Measurements from ENCODE around the gene SLC9A7.

The SLC9A7 gene

DNA sequence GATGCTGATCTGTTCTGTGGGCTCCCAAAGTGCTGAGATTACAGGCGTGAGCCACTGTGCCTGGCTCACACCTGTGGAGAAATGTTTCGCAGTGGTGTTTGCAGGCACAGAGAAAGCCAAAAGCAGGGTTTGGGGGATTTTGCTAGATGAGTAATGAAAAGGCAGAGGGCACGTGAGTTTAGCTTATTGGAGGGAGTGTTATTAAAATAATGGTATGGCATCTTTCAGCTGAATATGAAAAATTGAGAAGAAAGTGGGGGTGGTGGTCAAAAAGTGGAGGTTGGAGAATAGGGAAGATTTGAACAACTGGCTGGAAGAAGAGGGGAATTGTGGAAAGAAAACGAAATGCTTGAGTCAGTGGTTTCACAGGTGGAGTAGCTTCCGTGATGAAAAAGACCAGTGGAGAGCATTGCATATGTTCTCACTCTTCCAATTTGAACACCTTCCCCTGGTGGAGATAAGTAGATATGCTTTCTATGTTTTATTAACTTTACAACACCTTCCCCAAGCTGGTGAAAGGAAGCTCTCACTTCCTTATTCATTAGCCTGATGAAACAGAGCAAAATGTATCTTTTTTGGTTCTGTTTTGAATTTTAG lies 186.5 kb downstream of the SLC9A7 start:
- Histone ChIP-seq H3K4me3 (no peak overlapping the region), H3K27ac (peak overlapping the region in 1 of 2 donors; percentile 75)
- DNase-seq (ENCODE audit: low spot score): no peak
- TF ChIP-seq, protein P1, sequence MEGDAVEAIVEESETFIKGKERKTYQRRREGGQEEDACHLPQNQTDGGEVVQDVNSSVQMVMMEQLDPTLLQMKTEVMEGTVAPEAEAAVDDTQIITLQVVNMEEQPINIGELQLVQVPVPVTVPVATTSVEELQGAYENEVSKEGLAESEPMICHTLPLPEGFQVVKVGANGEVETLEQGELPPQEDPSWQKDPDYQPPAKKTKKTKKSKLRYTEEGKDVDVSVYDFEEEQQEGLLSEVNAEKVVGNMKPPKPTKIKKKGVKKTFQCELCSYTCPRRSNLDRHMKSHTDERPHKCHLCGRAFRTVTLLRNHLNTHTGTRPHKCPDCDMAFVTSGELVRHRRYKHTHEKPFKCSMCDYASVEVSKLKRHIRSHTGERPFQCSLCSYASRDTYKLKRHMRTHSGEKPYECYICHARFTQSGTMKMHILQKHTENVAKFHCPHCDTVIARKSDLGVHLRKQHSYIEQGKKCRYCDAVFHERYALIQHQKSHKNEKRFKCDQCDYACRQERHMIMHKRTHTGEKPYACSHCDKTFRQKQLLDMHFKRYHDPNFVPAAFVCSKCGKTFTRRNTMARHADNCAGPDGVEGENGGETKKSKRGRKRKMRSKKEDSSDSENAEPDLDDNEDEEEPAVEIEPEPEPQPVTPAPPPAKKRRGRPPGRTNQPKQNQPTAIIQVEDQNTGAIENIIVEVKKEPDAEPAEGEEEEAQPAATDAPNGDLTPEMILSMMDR (IDR thresholded peaks at IDR 0.05): no peak

DNA sequence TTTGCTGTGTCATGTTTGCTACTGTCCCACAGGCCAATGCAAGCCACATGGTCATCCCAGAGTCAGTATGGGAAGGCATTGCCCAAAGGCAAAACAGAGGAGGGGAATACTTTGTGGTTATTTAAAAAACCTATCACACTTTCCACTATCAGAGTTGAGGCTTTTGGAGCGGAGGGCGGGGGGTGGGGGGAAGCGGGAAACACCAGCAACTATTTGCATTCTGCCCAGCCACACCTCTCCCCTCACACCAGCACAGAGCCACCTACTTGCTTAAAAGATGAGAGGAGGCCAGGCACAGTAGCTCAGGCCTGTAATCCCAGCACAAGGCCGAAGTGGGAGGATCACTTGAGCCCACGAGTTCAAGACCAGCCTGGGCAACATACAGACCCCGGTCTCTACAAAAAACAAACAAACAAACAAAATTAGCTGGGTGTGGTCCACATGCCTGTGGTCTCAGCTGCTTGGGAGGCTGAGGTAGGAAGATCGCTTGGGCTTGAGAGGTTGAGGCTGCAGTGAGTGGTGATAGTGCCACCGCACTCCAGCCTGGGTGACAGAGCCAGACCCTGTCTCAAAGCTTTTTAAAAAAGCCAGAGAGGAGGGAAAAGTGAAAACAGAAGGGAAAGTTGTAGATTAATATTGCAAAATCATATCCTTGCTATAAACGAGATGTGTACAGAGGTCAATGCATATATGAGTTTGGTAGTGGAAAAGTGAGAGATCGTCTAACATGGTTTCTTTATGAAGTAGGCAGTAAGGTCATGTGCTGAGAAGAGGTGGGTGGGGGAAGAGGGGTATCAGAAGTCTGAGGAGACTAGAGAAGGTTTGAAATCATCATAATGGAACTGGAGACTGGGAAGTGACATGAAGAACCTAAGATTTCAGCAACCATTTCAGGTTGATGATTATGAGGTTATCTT lies 187.2 kb downstream of the SLC9A7 start:
- Histone ChIP-seq H3K4me3 (no peak overlapping the region), H3K27ac (no peak overlapping the region)
- DNase-seq (ENCODE audit: low spot score): no peak
- TF ChIP-seq, protein P1 (IDR thresholded peaks at IDR 0.05): no peak

DNA sequence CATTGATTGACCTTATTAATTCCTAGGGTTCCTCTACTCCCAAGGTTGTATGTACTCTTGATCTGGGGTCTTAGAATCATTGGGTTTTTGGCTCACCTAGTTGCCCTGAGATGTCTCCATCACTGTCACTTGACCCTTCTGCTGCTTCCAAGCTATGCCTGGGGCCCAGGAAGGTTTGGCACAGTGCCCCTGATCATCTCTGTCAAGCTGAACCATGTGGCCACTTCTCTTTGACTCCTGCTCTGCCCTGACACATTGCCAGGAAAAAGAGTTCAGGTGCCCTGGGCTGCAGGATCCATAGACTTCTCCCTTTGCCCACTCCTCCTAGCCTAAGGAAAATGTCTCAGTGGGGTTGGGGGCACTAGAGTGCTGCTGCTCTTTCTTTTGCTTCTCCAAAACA lies 189.3 kb downstream of the SLC9A7 start:
- H3K27ac ChIP-seq: no peak overlapping the region
- no peak for DNase-seq (ENCODE audit: low spot score)
- no peak overlapping the region for H3K4me3 ChIP-seq
- TF ChIP-seq, protein P1 (IDR thresholded peaks at IDR 0.05): no peak

DNA sequence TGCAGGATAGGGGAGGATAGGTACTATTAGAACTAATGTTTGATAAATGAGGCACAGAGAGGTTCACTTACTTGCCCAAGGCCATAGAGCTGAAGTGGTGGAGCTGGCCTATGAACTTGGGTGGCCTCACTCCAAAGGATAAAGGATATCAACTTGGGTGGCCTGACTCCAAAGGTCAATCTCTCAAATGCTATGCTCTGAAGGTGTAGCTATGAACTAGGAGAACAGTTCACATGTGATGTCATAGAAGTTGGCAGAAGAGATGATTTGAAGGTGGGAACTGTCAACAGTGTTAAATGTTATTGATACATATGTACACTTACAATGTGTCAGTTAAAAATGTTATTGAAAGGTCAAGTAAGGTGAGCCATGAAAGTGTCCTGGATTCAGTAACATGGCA lies 191.5 kb downstream of the SLC9A7 start:
- DNase-seq (ENCODE audit: low spot score): no peak
- TF ChIP-seq, protein P1 (IDR thresholded peaks at IDR 0.05): no peak
- H3K4me3 ChIP-seq: no peak overlapping the region
- no peak overlapping the region for H3K27ac ChIP-seq

DNA sequence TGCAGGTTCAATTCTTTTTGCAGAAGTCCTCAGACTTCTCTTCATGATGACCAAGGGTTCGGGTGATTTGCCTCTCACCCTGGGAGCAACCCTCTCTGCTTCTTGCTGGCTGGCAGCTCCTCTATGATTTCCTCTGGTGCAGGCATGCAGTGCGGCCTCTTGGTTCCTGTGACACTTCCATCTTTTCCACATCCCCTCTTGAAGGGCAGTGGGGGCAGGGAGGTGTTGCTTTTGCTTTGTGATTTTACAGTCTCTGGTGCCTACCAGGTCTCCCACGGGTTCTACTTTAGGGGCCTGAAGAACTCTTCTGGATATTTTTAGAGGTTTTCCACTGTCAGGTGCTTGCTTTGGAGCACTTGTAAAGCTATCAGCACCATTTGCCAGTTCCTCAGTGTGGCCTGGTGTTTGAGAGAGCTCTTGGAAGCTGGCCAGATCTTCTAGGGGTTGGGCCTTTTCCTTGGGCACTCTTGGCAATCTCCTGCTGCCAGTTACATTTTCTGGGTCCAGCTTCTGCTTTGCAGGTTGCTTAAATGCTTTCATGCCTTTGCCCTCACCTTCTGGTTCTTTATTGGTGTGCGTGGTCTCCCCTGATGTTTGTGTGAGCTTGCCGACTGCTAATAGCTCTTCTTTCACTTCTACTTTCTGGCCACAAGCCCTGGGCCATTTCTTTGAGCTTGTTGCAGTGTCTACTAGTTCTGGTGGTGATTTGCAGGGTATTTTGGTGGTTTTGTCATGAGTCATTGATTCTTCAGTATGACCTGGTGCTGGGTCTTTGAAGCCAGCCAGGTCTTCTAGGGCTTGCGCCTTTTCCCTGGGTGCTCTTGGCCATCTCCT lies 196.9 kb downstream of the SLC9A7 start:
- DNase-seq (ENCODE audit: low spot score): no peak
- TF ChIP-seq, protein P1 (IDR thresholded peaks at IDR 0.05): no peak
- H3K27ac ChIP-seq: no peak overlapping the region
- H3K4me3 ChIP-seq: no peak overlapping the region

DNA sequence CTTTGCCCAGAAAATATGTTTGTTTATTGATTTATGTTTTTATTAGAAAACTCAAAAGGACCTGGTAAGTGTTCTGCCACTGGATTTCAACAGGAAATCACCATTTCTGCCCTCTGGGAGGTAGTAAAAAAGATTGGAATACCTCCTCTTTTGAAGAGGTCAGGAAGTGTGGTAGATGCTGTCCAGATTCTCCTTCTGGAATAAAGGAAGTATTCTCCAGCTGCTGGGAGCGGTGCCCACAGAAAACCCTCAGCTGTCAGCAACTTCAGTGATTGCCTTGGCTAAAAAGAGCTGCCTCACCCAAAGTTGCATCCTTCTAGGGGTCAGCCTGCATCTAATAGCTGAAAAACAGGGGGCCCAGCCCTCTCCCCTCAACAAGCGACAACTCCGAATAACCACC lies 199.9 kb downstream of the SLC9A7 start:
- no peak overlapping the region for H3K27ac ChIP-seq
- TF ChIP-seq, protein P1 (IDR thresholded peaks at IDR 0.05): no peak
- DNase-seq (ENCODE audit: low spot score): no peak
- no peak overlapping the region for H3K4me3 ChIP-seq

Measured in coronary artery (tissue), 2 donors.